Neural progenitor cell (in vitro differentiated cells): ENCODE data around the gene HDAC7. TPM values are rescaled to one million over a fixed set of nuclear protein-coding genes. Genes with fewer than 3 reads are reported as not detected.

ENCODE experiments used
- DNase-seq: peaks from one replicate; pipeline ENCODE4 v3.0.0-alpha.2; 2016; ENCODE audit warnings: low spot score
- H2AFZ ChIP-seq: fragments of 200-600 bp; sonication (generic); replicated peaks from 2 replicates; pipeline ENCODE4 v1.6.1; 2016; ENCODE audit warnings: antibody characterized with exemption
- H3F3A ChIP-seq: fragments of 200-600 bp; sonication (generic); 2 replicates; pipeline ENCODE4 v1.6.1; 2016; ENCODE audit warnings: antibody characterized with exemption, low read depth
- H3K27ac ChIP-seq: fragments of 200-600 bp; sonication (generic); 2 replicates; pipeline ENCODE4 v1.5.1; 2016; ENCODE audit warnings: mild to moderate bottlenecking
- H3K27me3 ChIP-seq: fragments of 200-600 bp; sonication (generic); 2 replicates; pipeline ENCODE4 v1.6.1; 2016; ENCODE audit warnings: mild to moderate bottlenecking, moderate library complexity
- H3K36me3 ChIP-seq: fragments of 200-600 bp; sonication (generic); 2 replicates; pipeline ENCODE4 v1.5.1; 2016
- H3K4me1 ChIP-seq: fragments of 200-600 bp; sonication (generic); 2 replicates; pipeline ENCODE4 v1.6.1; 2016; ENCODE audit warnings: mixed run types
- H3K4me2 ChIP-seq: fragments of 200-600 bp; sonication (generic); 2 replicates; pipeline ENCODE4 v1.6.1; 2016
- H3K4me3 ChIP-seq: fragments of 200-600 bp; sonication (generic); 2 replicates; pipeline ENCODE4 v1.5.1; 2016
- H3K79me2 ChIP-seq: fragments of 200-600 bp; sonication (generic); 2 replicates; pipeline ENCODE4 v1.6.1; 2016; ENCODE audit warnings: low read depth
- H3K9ac ChIP-seq: fragments of 200-600 bp; sonication (generic); 2 replicates; pipeline ENCODE4 v1.6.1; 2016
- H3K9me3 ChIP-seq: fragments of 200-600 bp; sonication (generic); 2 replicates; pipeline ENCODE4 v1.5.1; 2016; ENCODE audit warnings: low read depth
- H4K20me1 ChIP-seq: fragments of 200-600 bp; sonication (generic); 2 replicates; pipeline ENCODE4 v1.6.1; 2016; ENCODE audit warnings: low read depth
- H3K27ac Mint-ChIP-seq: 3 replicates; pipeline ENCODE4 v1.8.0; 2021; ENCODE audit warnings: mixed read lengths
- H3K27me3 Mint-ChIP-seq: 2 replicates; pipeline ENCODE4 v1.8.0; 2022; ENCODE audit warnings: low read depth, mild to moderate bottlenecking, inconsistent platforms, moderate library complexity, mixed read lengths; ENCODE audit not compliant: insufficient read depth
- H3K36me3 Mint-ChIP-seq: 3 replicates; pipeline ENCODE4 v1.8.0; 2021; ENCODE audit warnings: mixed read lengths
- H3K4me1 Mint-ChIP-seq: 3 replicates; pipeline ENCODE4 v1.8.0; 2021; ENCODE audit warnings: mixed read lengths
- H3K4me3 Mint-ChIP-seq: 3 replicates; pipeline ENCODE4 v1.8.0; 2021; ENCODE audit warnings: mild to moderate bottlenecking, moderate library complexity, mixed read lengths
- H3K9me3 Mint-ChIP-seq: 3 replicates; pipeline ENCODE4 v1.8.0; 2020; ENCODE audit warnings: mixed read lengths
- EZH2 ChIP-seq: fragments of 200-600 bp; sonication (generic); IDR thresholded peaks from 2 replicates; pipeline ENCODE4 v1.6.1; 2017; ENCODE audit warnings: antibody characterized with exemption, mild to moderate bottlenecking, moderate library complexity
- EZH2phosphoT487 ChIP-seq: fragments of 200-600 bp; sonication (generic); IDR thresholded peaks from 2 replicates; pipeline ENCODE4 v1.6.1; 2017; ENCODE audit warnings: antibody characterized with exemption
- total RNA-seq: library from RNA; depleted of rRNA; stranded (reverse); fragments of >200 nt; gene quantifications from 2 replicates; pipeline ENCODE4 v1.2.3, GENCODE V29; 2015; ENCODE audit warnings: low replicate concordance
- TF ChIP-seq, protein P1 (sequence below): fragments of 200-600 bp; sonication (generic); IDR thresholded peaks from 2 replicates; pipeline ENCODE4 v1.5.1; 2017; ENCODE audit warnings: antibody characterized with exemption, mild to moderate bottlenecking

The HDAC7 gene
- total RNA-seq, 1 donor from 2014 or later, result 7.2 TPM

GRCh38 chr12:47754126-47754525 lies 65.6 kb downstream of the HDAC7 start:
- Histone ChIP-seq H3K9ac (no peak overlapping the region), H3K9me3 (no peaks in the 10 kb centered on the region), H3K4me1 (peaks cover 27% of the 10 kb centered on the region), H3K27ac (no peak overlapping the region), H3K4me2 (no peak overlapping the region), H3K27me3 (peaks cover under 1% of the 10 kb centered on the region), H3K79me2 (no peaks in the 10 kb centered on the region), H4K20me1 (no peaks in the 10 kb centered on the region), H3F3A (peaks cover 16% of the 10 kb centered on the region), H3K36me3 (no peaks in the 10 kb centered on the region), H3K4me3 (no peak overlapping the region), H2AFZ (no peak overlapping the region)
- H3K9me3 Mint-ChIP-seq, result no peaks in the 10 kb centered on the region
- H3K27me3 Mint-ChIP-seq, result peaks cover 11% of the 10 kb centered on the region
- H3K27ac Mint-ChIP-seq, result no peak overlapping the region
- H3K4me3 Mint-ChIP-seq, result no peak overlapping the region
- DNase-seq, result no peak
- peaks cover 39% of the 10 kb centered on the region for H3K4me1 Mint-ChIP-seq
- H3K36me3 Mint-ChIP-seq, result no peaks in the 10 kb centered on the region
- TF ChIP-seq EZH2phosphoT487, result no peak
- no peak for TF ChIP-seq EZH2
- TF ChIP-seq, protein P1, sequence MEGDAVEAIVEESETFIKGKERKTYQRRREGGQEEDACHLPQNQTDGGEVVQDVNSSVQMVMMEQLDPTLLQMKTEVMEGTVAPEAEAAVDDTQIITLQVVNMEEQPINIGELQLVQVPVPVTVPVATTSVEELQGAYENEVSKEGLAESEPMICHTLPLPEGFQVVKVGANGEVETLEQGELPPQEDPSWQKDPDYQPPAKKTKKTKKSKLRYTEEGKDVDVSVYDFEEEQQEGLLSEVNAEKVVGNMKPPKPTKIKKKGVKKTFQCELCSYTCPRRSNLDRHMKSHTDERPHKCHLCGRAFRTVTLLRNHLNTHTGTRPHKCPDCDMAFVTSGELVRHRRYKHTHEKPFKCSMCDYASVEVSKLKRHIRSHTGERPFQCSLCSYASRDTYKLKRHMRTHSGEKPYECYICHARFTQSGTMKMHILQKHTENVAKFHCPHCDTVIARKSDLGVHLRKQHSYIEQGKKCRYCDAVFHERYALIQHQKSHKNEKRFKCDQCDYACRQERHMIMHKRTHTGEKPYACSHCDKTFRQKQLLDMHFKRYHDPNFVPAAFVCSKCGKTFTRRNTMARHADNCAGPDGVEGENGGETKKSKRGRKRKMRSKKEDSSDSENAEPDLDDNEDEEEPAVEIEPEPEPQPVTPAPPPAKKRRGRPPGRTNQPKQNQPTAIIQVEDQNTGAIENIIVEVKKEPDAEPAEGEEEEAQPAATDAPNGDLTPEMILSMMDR, result no peak

- Histone ChIP-seq H3K9ac (no peak overlapping the region), H3K36me3 (no peaks in the 10 kb centered on the region), H3K4me3 (no peak overlapping the region), H3K9me3 (no peaks in the 10 kb centered on the region), H2AFZ (peak overlapping the region; percentile 34), H3K27me3 (no peaks in the 10 kb centered on the region), H3K79me2 (no peaks in the 10 kb centered on the region), H3K27ac (no peak overlapping the region), H3K4me2 (no peak overlapping the region), H4K20me1 (no peaks in the 10 kb centered on the region), H3F3A (peaks cover 13% of the 10 kb centered on the region), H3K4me1 (peaks cover 22% of the 10 kb centered on the region)
- no peaks in the 10 kb centered on the region for H3K9me3 Mint-ChIP-seq
- no peak overlapping the region for H3K4me3 Mint-ChIP-seq
- H3K36me3 Mint-ChIP-seq, result no peaks in the 10 kb centered on the region
- H3K4me1 Mint-ChIP-seq, result peaks cover 37% of the 10 kb centered on the region
- DNase-seq, result no peak
- TF ChIP-seq EZH2 (no peak), EZH2phosphoT487 (no peak)
- TF ChIP-seq, protein P1, result no peak
- peaks cover 14% of the 10 kb centered on the region for H3K27me3 Mint-ChIP-seq
- peak overlapping the region; percentile 46 for H3K27ac Mint-ChIP-seq
Observed at GRCh38 chr12:47753021-47754001, 66.4 kb downstream of the HDAC7 start.

DNA sequence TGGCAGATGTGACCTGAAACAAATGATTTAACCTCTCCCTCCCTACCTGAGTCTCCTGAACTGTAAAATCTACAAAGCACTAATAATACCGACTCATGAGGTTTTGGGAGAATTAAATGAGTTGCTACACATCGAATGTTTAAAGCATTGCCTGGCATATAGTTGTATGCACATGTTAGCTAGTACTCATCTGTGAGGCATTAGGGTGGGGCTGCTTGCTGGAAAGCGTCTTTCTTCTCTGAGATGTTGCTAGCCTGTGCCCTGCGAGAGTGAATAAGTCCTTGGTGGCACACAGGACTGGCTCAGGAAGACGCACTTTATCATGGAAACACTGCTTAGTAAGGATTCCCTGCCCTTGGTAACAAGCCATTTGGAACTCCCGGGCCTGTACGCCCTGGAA lies 67.2 kb downstream of the HDAC7 start:
- no peaks in the 10 kb centered on the region for H3K9me3 Mint-ChIP-seq
- H3K27me3 ChIP-seq, result no peaks in the 10 kb centered on the region
- H3K4me1 Mint-ChIP-seq, result peaks cover 29% of the 10 kb centered on the region
- peaks cover 15% of the 10 kb centered on the region for H3K4me1 ChIP-seq
- H3K27me3 Mint-ChIP-seq, result peaks cover 13% of the 10 kb centered on the region
- no peak overlapping the region for H3K27ac Mint-ChIP-seq
- H3K36me3 ChIP-seq, result no peaks in the 10 kb centered on the region
- no peak overlapping the region for H2AFZ ChIP-seq
- no peaks in the 10 kb centered on the region for H3K9me3 ChIP-seq
- no peaks in the 10 kb centered on the region for H3K36me3 Mint-ChIP-seq
- peaks cover 8% of the 10 kb centered on the region for H3F3A ChIP-seq
- H3K79me2 ChIP-seq, result no peaks in the 10 kb centered on the region
- H3K4me3 Mint-ChIP-seq, result no peak overlapping the region
- no peaks in the 10 kb centered on the region for H4K20me1 ChIP-seq
- no peak for TF ChIP-seq EZH2phosphoT487
- TF ChIP-seq, protein P1, result no peak
- TF ChIP-seq EZH2, result no peak
- DNase-seq, result no peak
- no peak overlapping the region for H3K4me2 ChIP-seq
- H3K27ac ChIP-seq, result no peak overlapping the region
- no peak overlapping the region for H3K9ac ChIP-seq
- no peak overlapping the region for H3K4me3 ChIP-seq
